HG03045 (cell line): Measurements from ENCODE around the gene NEUROD2.

ENCODE experiments used
- ATAC-seq: cut with Tn5 transposase; IDR thresholded peaks from one replicate; pipeline ENCODE4 v1.9.1; 2021; ENCODE audit warnings: mild to moderate bottlenecking, moderate library complexity; ENCODE audit not compliant: unreplicated experiment

The NEUROD2 gene

GRCh38 chr17:39581759-39582085, 26.0 kb downstream of the NEUROD2 start:
- ATAC-seq = no peak

GRCh38 chr17:39581071-39581758, 26.5 kb downstream of the NEUROD2 start:
- no peak for ATAC-seq

- no peak for ATAC-seq
Measured at GRCh38 chr17:39580082-39580468, 27.6 kb downstream of the NEUROD2 start.

- ATAC-seq = no peak
Measured at GRCh38 chr17:39579318-39580081, 28.2 kb downstream of the NEUROD2 start.

- ATAC-seq = no peak
Measured at GRCh38 chr17:39578272-39578671, 29.4 kb downstream of the NEUROD2 start.

GRCh38 chr17:39576187-39576586, 31.5 kb downstream of the NEUROD2 start:
- ATAC-seq = no peak

- ATAC-seq = no peak
Measured at GRCh38 chr17:39573447-39574298, 34.0 kb downstream of the NEUROD2 start.

- ATAC-seq = no peak
Measured at GRCh38 chr17:39572121-39572520, 35.6 kb downstream of the NEUROD2 start.

GRCh38 chr17:39569126-39569525, 38.6 kb downstream of the NEUROD2 start:
- ATAC-seq = no peak

- no peak for ATAC-seq
Measured at GRCh38 chr17:39568702-39569101, 39.0 kb downstream of the NEUROD2 start.

GRCh38 chr17:39566094-39566850, 41.4 kb downstream of the NEUROD2 start:
- no peak for ATAC-seq

- ATAC-seq = no peak
Measured at GRCh38 chr17:39564211-39564848, 43.4 kb downstream of the NEUROD2 start.

- no peak for ATAC-seq
Measured at GRCh38 chr17:39563476-39563875, 44.2 kb downstream of the NEUROD2 start.

GRCh38 chr17:39562976-39563375, 44.7 kb downstream of the NEUROD2 start:
- ATAC-seq = no peak

GRCh38 chr17:39562395-39562794, 45.3 kb downstream of the NEUROD2 start:
- ATAC-seq = no peak

GRCh38 chr17:39556423-39556822, 51.3 kb downstream of the NEUROD2 start:
- ATAC-seq = no peak

- no peak for ATAC-seq
Measured at GRCh38 chr17:39555368-39555767, 52.4 kb downstream of the NEUROD2 start.
